ENCODE measurements around the gene KRTAP26-1.
A peak's percentile ranks its signal among the peaks of the same experiment; 100 is the strongest.

The KRTAP26-1 gene

GRCh38 chr21:30320215-30320614, at the start of gene KRTAP26-1:
KRTAP26-1 (minus strand) TSS chr21:30320315; CDS start chr21:30320035, 280 bp downstream.
- DNase-seq, result no peak

- no peak for DNase-seq
Observed at GRCh38 chr21:30355906-30356305, 35.8 kb upstream of the KRTAP26-1 start.

GRCh38 chr21:30354308-30355005, 34.3 kb upstream of the KRTAP26-1 start:
- no peak for DNase-seq

GRCh38 chr21:30351534-30351933, 31.4 kb upstream of the KRTAP26-1 start:
- DNase-seq, result no peak

GRCh38 chr21:30349572-30349971, 29.5 kb upstream of the KRTAP26-1 start:
- DNase-seq, result no peak

- DNase-seq, result no peak
Observed at GRCh38 chr21:30348506-30348905, 28.4 kb upstream of the KRTAP26-1 start, which contains the start of gene KRTAP23-1. KRTAP23-1 (minus strand) TSS chr21:30348606; CDS start chr21:30348606, 0 bp downstream.

- no peak for DNase-seq
Observed at GRCh38 chr21:30345014-30345413, 24.9 kb upstream of the KRTAP26-1 start.

GRCh38 chr21:30340714-30341573, 20.8 kb upstream of the KRTAP26-1 start:
- DNase-seq, result peak; percentile 5 to 34

GRCh38 chr21:30338717-30339116, 18.6 kb upstream of the KRTAP26-1 start:
- DNase-seq, result no peak

GRCh38 chr21:30337772-30338171, 17.7 kb upstream of the KRTAP26-1 start:
- DNase-seq, result no peak

GRCh38 chr21:30337276-30337744, 17.2 kb upstream of the KRTAP26-1 start, which contains the start of gene KRTAP27-1:
KRTAP27-1 (minus strand) TSS chr21:30337694; CDS start chr21:30337668, 26 bp downstream.
- DNase-seq, result no peak

- no peak for DNase-seq
Observed at GRCh38 chr21:30336596-30336995, 16.5 kb upstream of the KRTAP26-1 start.

GRCh38 chr21:30333736-30334135, 13.6 kb upstream of the KRTAP26-1 start:
- DNase-seq, result no peak

GRCh38 chr21:30332681-30333080, 12.6 kb upstream of the KRTAP26-1 start:
- DNase-seq, result no peak

- no peak for DNase-seq
Observed at GRCh38 chr21:30329203-30329875, 9.2 kb upstream of the KRTAP26-1 start.

- no peak for DNase-seq
Observed at GRCh38 chr21:30326390-30326789, 6.3 kb upstream of the KRTAP26-1 start.

GRCh38 chr21:30315701-30316100, 4.4 kb downstream of the KRTAP26-1 start:
- DNase-seq, result no peak

- DNase-seq, result peak; percentile 31 to 73
Observed at GRCh38 chr21:30306884-30307283, 13.2 kb downstream of the KRTAP26-1 start.

- DNase-seq, result no peak
Observed at GRCh38 chr21:30305136-30305535, 15.0 kb downstream of the KRTAP26-1 start.

- DNase-seq, result no peak
Observed at GRCh38 chr21:30289215-30289614, 30.9 kb downstream of the KRTAP26-1 start, which contains the start of gene KRTAP25-1. KRTAP25-1 (minus strand) TSS chr21:30289514; CDS start chr21:30289490, 24 bp downstream.

- DNase-seq, result no peak
Observed at GRCh38 chr21:30282850-30283249, 37.3 kb downstream of the KRTAP26-1 start, which contains the start of gene KRTAP24-1. KRTAP24-1 (minus strand) TSS chr21:30282950; CDS start chr21:30282932, 18 bp downstream.

- no peak for DNase-seq
Observed at GRCh38 chr21:30271611-30272010, 48.5 kb downstream of the KRTAP26-1 start.

GRCh38 chr21:30271156-30271555, 49.0 kb downstream of the KRTAP26-1 start:
- DNase-seq, result no peak
